Glutamatergic neuron (in vitro differentiated cells): Measurements from ENCODE around the gene STAT5A. TPM values are rescaled to one million over a fixed set of nuclear protein-coding genes. Genes with fewer than 3 reads are reported as not detected.

Source experiments
- DNase-seq: peaks from one replicate; pipeline ENCODE4 v3.0.0; 2022
- H3K27ac Mint-ChIP-seq: one replicate; pipeline ENCODE4 v1.8.0; 2020; ENCODE audit warnings: mild to moderate bottlenecking, mixed read lengths, inconsistent platforms; ENCODE audit not compliant: unreplicated experiment
- H3K27me3 Mint-ChIP-seq: one replicate; pipeline ENCODE4 v1.8.0; 2020; ENCODE audit warnings: mild to moderate bottlenecking, moderate library complexity, mixed read lengths, inconsistent platforms; ENCODE audit not compliant: unreplicated experiment
- H3K36me3 Mint-ChIP-seq: one replicate; pipeline ENCODE4 v1.8.0; 2020; ENCODE audit warnings: mild to moderate bottlenecking, mixed read lengths, inconsistent platforms; ENCODE audit not compliant: unreplicated experiment
- H3K4me1 Mint-ChIP-seq: one replicate; pipeline ENCODE4 v1.8.0; 2020; ENCODE audit warnings: mild to moderate bottlenecking, low read depth, mixed read lengths, inconsistent platforms; ENCODE audit not compliant: unreplicated experiment
- H3K4me3 Mint-ChIP-seq: one replicate; pipeline ENCODE4 v1.8.0; 2020; ENCODE audit warnings: mild to moderate bottlenecking, mixed read lengths, inconsistent platforms; ENCODE audit not compliant: unreplicated experiment
- H3K9me3 Mint-ChIP-seq: one replicate; pipeline ENCODE4 v1.8.0; 2020; ENCODE audit warnings: mild to moderate bottlenecking, moderate library complexity, mixed read lengths, inconsistent platforms; ENCODE audit not compliant: unreplicated experiment
- total RNA-seq: library from RNA; stranded (reverse); fragmentation: NEBNext Ultra II Directional; extraction: Animal tissue kit (Norgen Biotek cat#: 25700); gene quantifications from one replicate; pipeline ENCODE4 v1.2.1, GENCODE V29; 2021; ENCODE audit not compliant: unreplicated experiment
- TF ChIP-seq, protein P1 (sequence below): fragments of 200-600 bp; sonication (generic); IDR thresholded peaks from one replicate; pipeline ENCODE4 v1.5.0; 2021; ENCODE audit not compliant: partially characterized antibody, unreplicated experiment

STAT5A gene
- total RNA-seq, 1 donor from 2014 or later: 3.4 TPM

DNA sequence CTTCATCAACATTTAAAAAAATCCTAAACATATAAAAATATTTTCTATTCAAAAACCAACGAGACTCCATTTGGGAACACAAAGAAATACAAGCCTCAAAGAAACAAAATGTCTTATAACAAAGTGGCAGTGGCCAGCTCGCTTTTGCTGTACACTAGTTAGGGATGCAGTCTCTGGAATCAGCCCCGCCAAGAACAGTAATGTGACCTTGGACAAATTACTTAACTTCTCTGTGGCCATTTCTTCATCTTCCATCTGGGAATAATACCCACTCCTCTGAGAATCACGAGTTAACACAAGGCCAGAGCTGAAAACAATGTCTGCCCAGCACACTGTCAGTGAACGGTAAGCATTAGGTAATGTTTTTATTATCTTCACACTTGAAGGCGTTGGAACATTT, 17.7 kb upstream of the STAT5A start:
- no peak overlapping the region for H3K27ac Mint-ChIP-seq
- DNase-seq: no peak
- TF ChIP-seq, protein P1, sequence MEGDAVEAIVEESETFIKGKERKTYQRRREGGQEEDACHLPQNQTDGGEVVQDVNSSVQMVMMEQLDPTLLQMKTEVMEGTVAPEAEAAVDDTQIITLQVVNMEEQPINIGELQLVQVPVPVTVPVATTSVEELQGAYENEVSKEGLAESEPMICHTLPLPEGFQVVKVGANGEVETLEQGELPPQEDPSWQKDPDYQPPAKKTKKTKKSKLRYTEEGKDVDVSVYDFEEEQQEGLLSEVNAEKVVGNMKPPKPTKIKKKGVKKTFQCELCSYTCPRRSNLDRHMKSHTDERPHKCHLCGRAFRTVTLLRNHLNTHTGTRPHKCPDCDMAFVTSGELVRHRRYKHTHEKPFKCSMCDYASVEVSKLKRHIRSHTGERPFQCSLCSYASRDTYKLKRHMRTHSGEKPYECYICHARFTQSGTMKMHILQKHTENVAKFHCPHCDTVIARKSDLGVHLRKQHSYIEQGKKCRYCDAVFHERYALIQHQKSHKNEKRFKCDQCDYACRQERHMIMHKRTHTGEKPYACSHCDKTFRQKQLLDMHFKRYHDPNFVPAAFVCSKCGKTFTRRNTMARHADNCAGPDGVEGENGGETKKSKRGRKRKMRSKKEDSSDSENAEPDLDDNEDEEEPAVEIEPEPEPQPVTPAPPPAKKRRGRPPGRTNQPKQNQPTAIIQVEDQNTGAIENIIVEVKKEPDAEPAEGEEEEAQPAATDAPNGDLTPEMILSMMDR: no peak
- H3K4me3 Mint-ChIP-seq: no peak overlapping the region
- H3K27me3 Mint-ChIP-seq: peaks cover 5% of the 10 kb centered on the region
- peaks cover 4% of the 10 kb centered on the region for H3K9me3 Mint-ChIP-seq
- no peaks in the 10 kb centered on the region for H3K36me3 Mint-ChIP-seq
- H3K4me1 Mint-ChIP-seq: peaks cover 19% of the 10 kb centered on the region

DNA sequence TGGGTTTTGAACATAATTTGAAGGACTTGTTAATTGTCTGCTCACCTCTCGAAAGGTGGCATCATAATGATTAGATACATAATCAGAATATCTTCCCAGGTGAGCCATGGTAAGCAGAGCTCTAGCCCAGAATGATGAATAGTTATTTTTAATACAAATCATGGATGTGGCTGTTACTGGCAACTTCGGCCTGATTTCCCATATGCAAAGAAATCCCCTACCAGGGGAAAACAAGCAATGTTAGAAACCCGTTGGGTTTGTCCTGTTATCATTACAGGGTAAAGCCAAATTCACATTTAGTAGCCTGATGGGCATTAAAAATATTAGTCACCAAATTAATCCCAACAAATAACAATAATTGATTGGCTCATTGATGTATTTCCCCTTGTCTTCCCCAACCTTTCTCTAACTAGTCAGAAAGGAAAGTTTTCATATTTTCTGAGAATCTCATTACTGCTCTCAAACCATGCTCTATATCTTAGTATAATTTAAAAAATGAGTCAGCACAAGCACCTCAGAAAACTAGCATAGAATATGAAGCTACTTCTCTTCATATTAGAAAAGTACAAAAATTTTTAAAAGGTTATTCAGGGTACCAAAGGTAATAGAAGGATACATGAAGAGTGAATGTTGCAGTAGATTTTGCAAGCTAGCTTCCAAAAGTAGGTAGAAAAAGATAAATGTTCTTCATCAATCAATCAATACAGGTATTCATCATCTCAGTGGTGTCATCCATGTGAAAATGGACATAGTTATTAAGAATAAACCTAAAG, 17.1 kb upstream of the STAT5A start:
- H3K9me3 Mint-ChIP-seq: peaks cover 4% of the 10 kb centered on the region
- peaks cover 7% of the 10 kb centered on the region for H3K27me3 Mint-ChIP-seq
- no peak for DNase-seq
- no peaks in the 10 kb centered on the region for H3K36me3 Mint-ChIP-seq
- TF ChIP-seq, protein P1: no peak
- no peak overlapping the region for H3K27ac Mint-ChIP-seq
- peaks cover 19% of the 10 kb centered on the region for H3K4me1 Mint-ChIP-seq
- H3K4me3 Mint-ChIP-seq: no peak overlapping the region

DNA sequence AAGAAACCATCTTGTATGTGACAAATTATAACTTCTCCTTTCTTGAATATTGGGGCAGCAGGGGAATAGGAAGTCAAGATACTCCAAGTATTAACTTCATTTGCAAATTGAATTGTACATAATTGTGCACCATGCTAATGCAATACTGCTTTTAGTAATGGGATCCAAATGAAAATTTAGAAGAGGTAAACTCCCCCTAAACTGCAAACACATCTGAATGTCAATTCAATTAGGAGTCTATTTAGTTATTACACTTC, 16.6 kb upstream of the STAT5A start:
- H3K27ac Mint-ChIP-seq: no peak overlapping the region
- H3K4me3 Mint-ChIP-seq: no peak overlapping the region
- DNase-seq: no peak
- H3K27me3 Mint-ChIP-seq: peaks cover 7% of the 10 kb centered on the region
- peaks cover 19% of the 10 kb centered on the region for H3K4me1 Mint-ChIP-seq
- no peaks in the 10 kb centered on the region for H3K36me3 Mint-ChIP-seq
- TF ChIP-seq, protein P1: no peak
- peaks cover 4% of the 10 kb centered on the region for H3K9me3 Mint-ChIP-seq

DNA sequence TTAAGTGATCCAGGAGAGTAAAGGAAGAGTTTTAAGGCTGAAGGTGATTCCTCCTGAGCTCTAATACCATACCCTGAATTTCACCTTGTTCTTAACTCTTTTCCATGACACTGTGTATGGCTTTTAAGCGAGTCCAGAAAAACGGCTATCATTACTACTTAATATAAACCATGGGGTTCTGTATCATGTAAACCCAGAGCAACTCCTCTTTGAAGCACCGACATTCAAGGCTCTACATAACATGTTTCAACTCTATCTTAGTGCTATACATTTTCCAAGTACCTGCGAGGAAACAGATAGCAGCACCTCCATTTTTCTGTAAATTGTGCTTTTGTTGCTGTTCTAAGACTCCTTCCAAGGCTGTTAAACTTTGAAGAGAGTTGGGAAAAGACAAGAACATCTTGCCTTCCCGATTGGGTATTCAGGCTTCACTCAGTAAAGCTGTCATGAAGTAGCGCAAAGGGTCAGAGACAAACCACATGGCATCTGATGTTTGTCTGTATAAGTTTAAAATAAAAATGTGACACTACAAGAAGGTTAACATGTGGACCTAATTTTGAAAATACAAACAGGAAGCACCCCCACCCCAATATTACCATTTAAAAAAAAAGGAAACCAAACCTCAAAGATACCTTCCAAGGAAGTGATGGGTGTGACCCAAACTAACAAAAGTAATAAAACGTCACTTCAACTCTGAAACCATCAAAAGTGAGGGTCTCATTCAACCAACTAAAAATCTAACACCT, 16.0 kb upstream of the STAT5A start:
- no peak for DNase-seq
- TF ChIP-seq, protein P1: no peak
- Mint-ChIP-seq H3K27ac (no peak overlapping the region), H3K9me3 (peaks cover 4% of the 10 kb centered on the region), H3K36me3 (no peaks in the 10 kb centered on the region), H3K27me3 (peaks cover 10% of the 10 kb centered on the region), H3K4me1 (peaks cover 20% of the 10 kb centered on the region), H3K4me3 (no peak overlapping the region)
